Astrocyte (in vitro differentiated cells and primary cell): Measurements from ENCODE around the gene PRKG2. TPM values are rescaled to one million over a fixed set of nuclear protein-coding genes. Genes with fewer than 3 reads are reported as not detected.

Source experiments
- DNase-seq: peaks from one replicate; pipeline ENCODE4 v3.0.0-alpha.2; 2010; ENCODE audit warnings: low read depth
- FAIRE-seq: peaks from 2 replicates; lab custom pipeline; 2011; peaks lifted over from hg19 to GRCh38; lab: Jason Lieb, UNC
- H2AFZ ChIP-seq: 2 replicates; pipeline ENCODE4 v1.6.0; 2012; ENCODE audit warnings: low read depth, low read length, inconsistent platforms
- H3K27ac ChIP-seq: 2 replicates; pipeline ENCODE4 v1.5.1; 2011; ENCODE audit warnings: low read depth, low read length, inconsistent platforms
- H3K27me3 ChIP-seq: 2 replicates; pipeline ENCODE4 v1.6.0; 2011; ENCODE audit warnings: low read length, inconsistent platforms; ENCODE audit not compliant: insufficient read depth
- H3K36me3 ChIP-seq: 2 replicates; pipeline ENCODE4 v1.5.1; 2011; ENCODE audit warnings: low read length, inconsistent platforms; ENCODE audit not compliant: insufficient read depth
- H3K4me1 ChIP-seq: 2 replicates; pipeline ENCODE4 v1.5.1; 2011; ENCODE audit warnings: low read length, inconsistent platforms; ENCODE audit not compliant: insufficient read depth
- H3K4me2 ChIP-seq: 2 replicates; pipeline ENCODE4 v1.6.0; 2012; ENCODE audit warnings: low read length, inconsistent platforms
- H3K4me3 ChIP-seq: 2 replicates; pipeline ENCODE4 v1.5.1; 2011; ENCODE audit warnings: low read depth, mild to moderate bottlenecking, low read length, inconsistent platforms; ENCODE audit not compliant: insufficient read depth
- H3K79me2 ChIP-seq: 2 replicates; pipeline ENCODE4 v1.6.0; 2012; ENCODE audit warnings: mild to moderate bottlenecking, low read length, inconsistent platforms; ENCODE audit not compliant: insufficient read depth
- H3K9ac ChIP-seq: 2 replicates; pipeline ENCODE4 v1.6.0; 2012; ENCODE audit warnings: mild to moderate bottlenecking, low read length, inconsistent platforms
- H3K9me3 ChIP-seq: 2 replicates; pipeline ENCODE4 v1.5.1; 2012; ENCODE audit warnings: low read depth, mild to moderate bottlenecking, low read length, inconsistent platforms; ENCODE audit not compliant: insufficient read depth
- H4K20me1 ChIP-seq: 2 replicates; pipeline ENCODE4 v1.6.0; 2012; ENCODE audit warnings: low read length, inconsistent platforms; ENCODE audit not compliant: insufficient read depth
- H3K27ac Mint-ChIP-seq: one replicate; pipeline ENCODE4 v1.8.0; 2021; ENCODE audit warnings: mild to moderate bottlenecking, mixed read lengths; ENCODE audit not compliant: unreplicated experiment
- H3K27me3 Mint-ChIP-seq: one replicate; pipeline ENCODE4 v1.8.0; 2021; ENCODE audit warnings: low read depth, mixed read lengths; ENCODE audit not compliant: unreplicated experiment
- H3K36me3 Mint-ChIP-seq: one replicate; pipeline ENCODE4 v1.8.0; 2021; ENCODE audit warnings: low read depth, mixed read lengths; ENCODE audit not compliant: unreplicated experiment
- H3K4me1 Mint-ChIP-seq: one replicate; pipeline ENCODE4 v1.8.0; 2021; ENCODE audit warnings: low read depth, mixed read lengths; ENCODE audit not compliant: unreplicated experiment
- H3K4me3 Mint-ChIP-seq: one replicate; pipeline ENCODE4 v1.8.0; 2021; ENCODE audit warnings: mild to moderate bottlenecking, moderate library complexity, mixed read lengths; ENCODE audit not compliant: unreplicated experiment
- H3K9me3 Mint-ChIP-seq: one replicate; pipeline ENCODE4 v1.8.0; 2021; ENCODE audit warnings: mild to moderate bottlenecking, mixed read lengths; ENCODE audit not compliant: unreplicated experiment
- EZH2 ChIP-seq: IDR thresholded peaks from 2 replicates; pipeline ENCODE4 v1.6.1; 2012; ENCODE audit warnings: mild to moderate bottlenecking, low read length, inconsistent platforms; ENCODE audit not compliant: insufficient read depth
- total RNA-seq: library from RNA; stranded (reverse); gene quantifications from 2 replicates; pipeline ENCODE4 v1.2.1, GENCODE V29; 2021
- TF ChIP-seq, protein P1 (sequence below): IDR thresholded peaks from 2 replicates; pipeline ENCODE4 v1.5.1; 2011; ENCODE audit warnings: low read depth, mild to moderate bottlenecking, inconsistent platforms, low read length, moderate library complexity; ENCODE audit not compliant: insufficient read depth

PRKG2 gene
- total RNA-seq, 1 donor from 2014 or later, result 0.23 TPM

- Histone ChIP-seq H3K27ac (no peak overlapping the region), H3K9me3 (no peaks in the 10 kb centered on the region), H4K20me1 (no peaks in the 10 kb centered on the region), H3K9ac (no peak overlapping the region), H2AFZ (no peak overlapping the region), H3K4me1 (peaks cover 9% of the 10 kb centered on the region), H3K4me2 (no peak overlapping the region), H3K4me3 (no peak overlapping the region), H3K27me3 (no peaks in the 10 kb centered on the region), H3K79me2 (no peaks in the 10 kb centered on the region), H3K36me3 (no peaks in the 10 kb centered on the region)
- Mint-ChIP-seq H3K9me3 (no peaks in the 10 kb centered on the region), H3K36me3 (no peaks in the 10 kb centered on the region), H3K4me1 (peaks cover 12% of the 10 kb centered on the region), H3K4me3 (no peak overlapping the region), H3K27ac (no peak overlapping the region), H3K27me3 (no peaks in the 10 kb centered on the region)
- DNase-seq (no peak), FAIRE-seq (peak; percentile 26)
- TF ChIP-seq, protein P1, sequence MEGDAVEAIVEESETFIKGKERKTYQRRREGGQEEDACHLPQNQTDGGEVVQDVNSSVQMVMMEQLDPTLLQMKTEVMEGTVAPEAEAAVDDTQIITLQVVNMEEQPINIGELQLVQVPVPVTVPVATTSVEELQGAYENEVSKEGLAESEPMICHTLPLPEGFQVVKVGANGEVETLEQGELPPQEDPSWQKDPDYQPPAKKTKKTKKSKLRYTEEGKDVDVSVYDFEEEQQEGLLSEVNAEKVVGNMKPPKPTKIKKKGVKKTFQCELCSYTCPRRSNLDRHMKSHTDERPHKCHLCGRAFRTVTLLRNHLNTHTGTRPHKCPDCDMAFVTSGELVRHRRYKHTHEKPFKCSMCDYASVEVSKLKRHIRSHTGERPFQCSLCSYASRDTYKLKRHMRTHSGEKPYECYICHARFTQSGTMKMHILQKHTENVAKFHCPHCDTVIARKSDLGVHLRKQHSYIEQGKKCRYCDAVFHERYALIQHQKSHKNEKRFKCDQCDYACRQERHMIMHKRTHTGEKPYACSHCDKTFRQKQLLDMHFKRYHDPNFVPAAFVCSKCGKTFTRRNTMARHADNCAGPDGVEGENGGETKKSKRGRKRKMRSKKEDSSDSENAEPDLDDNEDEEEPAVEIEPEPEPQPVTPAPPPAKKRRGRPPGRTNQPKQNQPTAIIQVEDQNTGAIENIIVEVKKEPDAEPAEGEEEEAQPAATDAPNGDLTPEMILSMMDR, result no peak
- TF ChIP-seq EZH2, result no peak
Observed at GRCh38 chr4:81258841-81259550, 44.0 kb upstream of the PRKG2 start.

- H3K27me3 Mint-ChIP-seq, result no peaks in the 10 kb centered on the region
- no peaks in the 10 kb centered on the region for H3K9me3 Mint-ChIP-seq
- no peaks in the 10 kb centered on the region for H3K36me3 Mint-ChIP-seq
- Histone ChIP-seq H3K79me2 (no peaks in the 10 kb centered on the region), H3K4me2 (no peak overlapping the region), H3K9me3 (no peaks in the 10 kb centered on the region), H3K27ac (no peak overlapping the region), H4K20me1 (no peaks in the 10 kb centered on the region), H3K36me3 (no peaks in the 10 kb centered on the region), H3K4me3 (no peak overlapping the region), H3K4me1 (peaks cover 9% of the 10 kb centered on the region), H3K27me3 (no peaks in the 10 kb centered on the region), H2AFZ (no peak overlapping the region), H3K9ac (no peak overlapping the region)
- no peak overlapping the region for H3K27ac Mint-ChIP-seq
- peaks cover 12% of the 10 kb centered on the region for H3K4me1 Mint-ChIP-seq
- DNase-seq, result no peak
- no peak for TF ChIP-seq EZH2
- TF ChIP-seq, protein P1, result no peak
- no peak overlapping the region for H3K4me3 Mint-ChIP-seq
- no peak for FAIRE-seq
Observed at GRCh38 chr4:81257816-81258215, 42.8 kb upstream of the PRKG2 start.

- Mint-ChIP-seq H3K27ac (no peak overlapping the region), H3K9me3 (no peaks in the 10 kb centered on the region), H3K4me3 (no peak overlapping the region), H3K36me3 (no peaks in the 10 kb centered on the region), H3K27me3 (no peaks in the 10 kb centered on the region), H3K4me1 (peaks cover 12% of the 10 kb centered on the region)
- no peaks in the 10 kb centered on the region for H3K9me3 ChIP-seq
- H3K27ac ChIP-seq, result no peak overlapping the region
- DNase-seq, result peak; percentile 53
- no peaks in the 10 kb centered on the region for H3K79me2 ChIP-seq
- no peaks in the 10 kb centered on the region for H4K20me1 ChIP-seq
- no peaks in the 10 kb centered on the region for H3K27me3 ChIP-seq
- H3K4me2 ChIP-seq, result peak overlapping the region; percentile 52
- H3K4me3 ChIP-seq, result no peak overlapping the region
- FAIRE-seq, result peak; percentile 29
- H3K36me3 ChIP-seq, result no peaks in the 10 kb centered on the region
- peaks cover 9% of the 10 kb centered on the region for H3K4me1 ChIP-seq
- H3K9ac ChIP-seq, result no peak overlapping the region
- TF ChIP-seq, protein P1, result no peak
- TF ChIP-seq EZH2, result no peak
- H2AFZ ChIP-seq, result no peak overlapping the region
Observed at GRCh38 chr4:81257021-81257420, 42.0 kb upstream of the PRKG2 start.
